NCI-H2171 treated with DMSO at 0.1 percent for 48 hours (cell line): ENCODE data around the gene BMP10.
"Not testable (repeated sequence)": the region's sequence is repeated elsewhere in the genome, so short reads cannot be mapped to it uniquely, and the experiment has no call there.

Experiments used
- DNase-seq: peaks from one replicate; lab custom pipeline; 2025; lab: John Stamatoyannopoulos, UW

Gene BMP10

GRCh38 chr2:68895981-68896380 is 24.8 kb upstream of the BMP10 start:
- not testable (repeated sequence) for DNase-seq

GRCh38 chr2:68889500-68889899 is 18.3 kb upstream of the BMP10 start:
- no peak for DNase-seq

- DNase-seq = peak; percentile 24
Observed at GRCh38 chr2:68889021-68889420, 17.8 kb upstream of the BMP10 start.

GRCh38 chr2:68888038-68888704 is 17.0 kb upstream of the BMP10 start:
- DNase-seq = no peak

GRCh38 chr2:68885811-68886075 is 14.5 kb upstream of the BMP10 start:
- DNase-seq = no peak

- DNase-seq = no peak
Observed at GRCh38 chr2:68885074-68885810, 14.0 kb upstream of the BMP10 start.

- DNase-seq = no peak
Observed at GRCh38 chr2:68880213-68880612, 9.0 kb upstream of the BMP10 start.

GRCh38 chr2:68879296-68879695 is 8.1 kb upstream of the BMP10 start:
- DNase-seq = no peak

GRCh38 chr2:68878753-68879152 is 7.6 kb upstream of the BMP10 start:
- no peak for DNase-seq

GRCh38 chr2:68878071-68878711 is 7.0 kb upstream of the BMP10 start:
- no peak for DNase-seq

- no peak for DNase-seq
Observed at GRCh38 chr2:68877079-68877772, 6.0 kb upstream of the BMP10 start.

- DNase-seq = no peak
Observed at GRCh38 chr2:68870215-68870614, 982 bp downstream of the BMP10 start.

- DNase-seq = no peak
Observed at GRCh38 chr2:68865108-68865507, 6.1 kb downstream of the BMP10 start.

- DNase-seq = no peak
Observed at GRCh38 chr2:68863996-68864395, 7.2 kb downstream of the BMP10 start.

- no peak for DNase-seq
Observed at GRCh38 chr2:68862889-68863288, 8.3 kb downstream of the BMP10 start.

- no peak for DNase-seq
Observed at GRCh38 chr2:68861330-68861729, 9.9 kb downstream of the BMP10 start.

- no peak for DNase-seq
Observed at GRCh38 chr2:68860111-68860510, 11.1 kb downstream of the BMP10 start.

GRCh38 chr2:68857855-68858456 is 13.2 kb downstream of the BMP10 start:
- no peak for DNase-seq

GRCh38 chr2:68857202-68857845 is 13.9 kb downstream of the BMP10 start:
- no peak for DNase-seq

GRCh38 chr2:68855550-68855949 is 15.6 kb downstream of the BMP10 start:
- no peak for DNase-seq

GRCh38 chr2:68854476-68854875 is 16.7 kb downstream of the BMP10 start:
- DNase-seq = no peak

- no peak for DNase-seq
Observed at GRCh38 chr2:68853915-68854314, 17.3 kb downstream of the BMP10 start.
